H9 (cell line): ENCODE results near the gene TMEM35B. TPM values are rescaled to one million over a fixed set of nuclear protein-coding genes. Genes with fewer than 3 reads are reported as not detected.

Experiments used
- DNase-seq: peaks from one replicate; pipeline ENCODE4 v3.0.0-alpha.2; 2017
- H2AFZ ChIP-seq: one replicate; pipeline ENCODE4 v1.6.1; 2013; ENCODE audit warnings: mild to moderate bottlenecking, low read length, control low read depth, moderate library complexity
- H2AK5ac ChIP-seq: 2 replicates; pipeline ENCODE4 v1.6.1; 2013; ENCODE audit warnings: low read length, control low read depth, mixed read lengths; ENCODE audit not compliant: insufficient read length
- H2BK120ac ChIP-seq: one replicate; pipeline ENCODE4 v1.6.1; 2013; ENCODE audit warnings: low read depth, mild to moderate bottlenecking, low read length, control low read depth, inconsistent platforms; ENCODE audit not compliant: poor library complexity, severe bottlenecking
- H2BK12ac ChIP-seq: 2 replicates; pipeline ENCODE4 v1.6.1; 2013; ENCODE audit warnings: low read length, control low read depth, mixed read lengths, low read depth; ENCODE audit not compliant: insufficient read length
- H2BK15ac ChIP-seq: 2 replicates; pipeline ENCODE4 v1.6.1; 2013; ENCODE audit warnings: low read depth, low read length, control low read depth
- H2BK20ac ChIP-seq: one replicate; pipeline ENCODE4 v1.6.1; 2013; ENCODE audit warnings: low read depth, mild to moderate bottlenecking, low read length, control low read depth, inconsistent platforms; ENCODE audit not compliant: poor library complexity, severe bottlenecking
- H2BK5ac ChIP-seq: 2 replicates; pipeline ENCODE4 v1.6.1; 2013; ENCODE audit warnings: low read length, control low read depth, mixed read lengths; ENCODE audit not compliant: insufficient read length
- H3K14ac ChIP-seq: 2 replicates; pipeline ENCODE4 v1.6.1; 2013; ENCODE audit warnings: low read length, control low read depth; ENCODE audit not compliant: insufficient read depth
- H3K18ac ChIP-seq: 2 replicates; pipeline ENCODE4 v1.6.1; 2013; ENCODE audit warnings: low read depth, mild to moderate bottlenecking, mixed read lengths, low read length, control low read depth; ENCODE audit not compliant: insufficient read length
- H3K23ac ChIP-seq: 2 replicates; pipeline ENCODE4 v1.6.1; 2013; ENCODE audit warnings: low read length, control low read depth, mixed read lengths, low read depth; ENCODE audit not compliant: insufficient read length
- H3K23me2 ChIP-seq: 2 replicates; pipeline ENCODE4 v1.6.1; 2013; ENCODE audit warnings: low read depth, mild to moderate bottlenecking, mixed read lengths, low read length, control low read depth; ENCODE audit not compliant: insufficient read length, poor library complexity, severe bottlenecking
- H3K27ac ChIP-seq: 2 replicates; pipeline ENCODE4 v1.5.1; 2013; ENCODE audit warnings: low read length, control low read depth, mixed read lengths, low read depth; ENCODE audit not compliant: insufficient read length
- H3K27me3 ChIP-seq: 2 replicates; pipeline ENCODE4 v1.6.1; 2013; ENCODE audit warnings: low read length, control low read depth, inconsistent platforms; ENCODE audit not compliant: insufficient read depth
- H3K4ac ChIP-seq: 2 replicates; pipeline ENCODE4 v1.6.1; 2013; ENCODE audit warnings: low read depth, mild to moderate bottlenecking, control low read depth, inconsistent platforms, low read length, moderate library complexity
- H3K4me1 ChIP-seq: 2 replicates; pipeline ENCODE4 v1.6.1; 2013; ENCODE audit warnings: low read length, control low read depth, inconsistent platforms; ENCODE audit not compliant: insufficient read depth
- H3K4me2 ChIP-seq: 2 replicates; pipeline ENCODE4 v1.6.1; 2013; ENCODE audit warnings: low read length, control low read depth, mixed read lengths; ENCODE audit not compliant: insufficient read length, insufficient read depth
- H3K56ac ChIP-seq: 2 replicates; pipeline ENCODE4 v1.6.1; 2013; ENCODE audit warnings: low read depth, mild to moderate bottlenecking, mixed read lengths, low read length, control low read depth; ENCODE audit not compliant: insufficient read length
- H3K79me1 ChIP-seq: 2 replicates; pipeline ENCODE4 v1.6.1; 2013; ENCODE audit warnings: low read depth, mild to moderate bottlenecking, moderate library complexity, low read length, control low read depth, inconsistent platforms; ENCODE audit not compliant: insufficient read depth, poor library complexity, severe bottlenecking
- H3K79me2 ChIP-seq: 2 replicates; pipeline ENCODE4 v1.6.1; 2013; ENCODE audit warnings: low read length, control low read depth, inconsistent platforms; ENCODE audit not compliant: insufficient read depth
- H3K9ac ChIP-seq: 2 replicates; pipeline ENCODE4 v1.6.1; 2013; ENCODE audit warnings: low read length, control low read depth, mixed read lengths; ENCODE audit not compliant: insufficient read length; ENCODE audit errors: extremely low read depth
- H3K9me3 ChIP-seq: one replicate; pipeline ENCODE4 v1.6.1; 2013; ENCODE audit warnings: low read depth, low read length, inconsistent platforms; ENCODE audit not compliant: control insufficient read depth
- H3T11ph ChIP-seq: one replicate; pipeline ENCODE4 v1.6.1; 2013; ENCODE audit warnings: mild to moderate bottlenecking, low read length, control low read depth, inconsistent platforms
- H4K20me1 ChIP-seq: one replicate; pipeline ENCODE4 v1.6.1; 2013; ENCODE audit not compliant: control insufficient read depth, insufficient read length, insufficient read depth
- H4K5ac ChIP-seq: 2 replicates; pipeline ENCODE4 v1.6.1; 2013; ENCODE audit warnings: low read depth, mild to moderate bottlenecking, mixed read lengths, low read length, control low read depth; ENCODE audit not compliant: insufficient read length
- H4K8ac ChIP-seq: replicated peaks from 2 replicates; pipeline ENCODE4 v1.6.1; 2013; ENCODE audit warnings: low read length, control low read depth, mixed read lengths, low read depth; ENCODE audit not compliant: insufficient read length
- H4K91ac ChIP-seq: 2 replicates; pipeline ENCODE4 v1.6.1; 2013; ENCODE audit warnings: low read depth, mild to moderate bottlenecking, moderate library complexity, mixed read lengths, low read length, control low read depth; ENCODE audit not compliant: insufficient read length
- H3K27ac Mint-ChIP-seq, 3 experiments: 2 replicates in 2 of 3; 3 replicates in 1 of 3; pipeline ENCODE4 v1.8.0; 2020 to 2021; ENCODE audit warnings: mixed read lengths in 3 of 3, mild to moderate bottlenecking in 1 of 3, moderate library complexity in 1 of 3
- H3K27me3 Mint-ChIP-seq: 2 replicates; pipeline ENCODE4 v1.8.0; 2021; ENCODE audit warnings: low read depth, mild to moderate bottlenecking, moderate library complexity, mixed read lengths
- H3K36me3 Mint-ChIP-seq, 3 experiments: 2 replicates in 2 of 3; 3 replicates in 1 of 3; pipeline ENCODE4 v1.8.0; 2020 to 2021; ENCODE audit warnings: low read depth in 3 of 3, mixed read lengths in 3 of 3; ENCODE audit not compliant: insufficient read depth in 1 of 3
- H3K4me1 Mint-ChIP-seq, 2 experiments: 2 replicates each; pipeline ENCODE4 v1.8.0; 2020; ENCODE audit warnings: mixed read lengths in 2 of 2
- H3K4me3 Mint-ChIP-seq, 2 experiments: 2 replicates in 1 of 2; 3 replicates in 1 of 2; pipeline ENCODE4 v1.8.0; 2020 to 2021; ENCODE audit warnings: mild to moderate bottlenecking in 2 of 2, mixed read lengths in 2 of 2, moderate library complexity in 1 of 2
- H3K9me3 Mint-ChIP-seq, 2 experiments: 2 replicates in 1 of 2; 3 replicates in 1 of 2; pipeline ENCODE4 v1.8.0; 2020; ENCODE audit warnings: mild to moderate bottlenecking in 2 of 2, mixed read lengths in 2 of 2, moderate library complexity in 1 of 2
- CTCF ChIP-seq: fragments of 200-600 bp; sonication (generic); conservative IDR thresholded peaks from 3 replicates; pipeline ENCODE4 v1.8.0; 2021; ENCODE audit warnings: antibody characterized with exemption, mild to moderate bottlenecking
- WGBS: extraction: QIAGEN DNeasy Blood & Tissue Kit; methylation state at CpG from one replicate; pipeline ENCODE4 v1.1.7; 2013; ENCODE audit warnings: missing lambda C conversion rate, low lambda C conversion rate, mixed read lengths; ENCODE audit not compliant: insufficient read length; ENCODE audit errors: extremely low coverage; 5-methylcytosine and 5-hydroxymethylcytosine counted together
- total RNA-seq: library from RNA; stranded (reverse); gene quantifications from 2 replicates; pipeline ENCODE4 v1.2.1, GENCODE V29; 2021

The TMEM35B gene
- total RNA-seq, 1 experiment from 2014 or later, result 7.7 TPM

- H3K27ac Mint-ChIP-seq, result no peak overlapping the region
- H3K56ac ChIP-seq, result no peak overlapping the region
Observed at GRCh38 chr1:34982820-34983376, 2.2 kb downstream of the TMEM35B start.

More at GRCh38 chr1:34982820-34983376, 2.2 kb downstream of the TMEM35B start:
- H3K4me1 ChIP-seq, result 0 out of 2 replicates have a peak, but pooled peaks cover 3% of the 10 kb centered on the region
- DNase-seq, result no peak
- H3K4ac ChIP-seq, result no peak overlapping the region
- H4K8ac ChIP-seq, result no peak overlapping the region
- Mint-ChIP-seq H3K4me1 (peaks cover 11 to 12% of the 10 kb centered on the region in 2 experiments), H3K36me3 (no peaks in the 10 kb centered on the region; a peak in 1 of 7 replicates), H3K27me3 (no peaks in the 10 kb centered on the region), H3K9me3 (no peaks in the 10 kb centered on the region), H3K4me3 (no peak overlapping the region)
- no peaks in the 10 kb centered on the region for H4K20me1 ChIP-seq
- no peak overlapping the region for H3K18ac ChIP-seq
- H3K14ac ChIP-seq, result no peak overlapping the region
- no peak for TF ChIP-seq CTCF
- no peak overlapping the region for H3K9ac ChIP-seq
- no peaks in the 10 kb centered on the region for H3K79me2 ChIP-seq
- no peaks in the 10 kb centered on the region for H3K27me3 ChIP-seq
- no CpG with 5 or more reads among the region's 5 CpGs for WGBS
- H2BK5ac ChIP-seq, result no peak overlapping the region
- no peaks in the 10 kb centered on the region for H3K79me1 ChIP-seq
- H3T11ph ChIP-seq, result no peak overlapping the region
- H4K5ac ChIP-seq, result no peak overlapping the region
- no peak overlapping the region for H2BK120ac ChIP-seq
- H4K91ac ChIP-seq, result no peak overlapping the region
- no peak overlapping the region for H2BK20ac ChIP-seq
- H3K27ac ChIP-seq, result no peak overlapping the region
- no peaks in the 10 kb centered on the region for H3K9me3 ChIP-seq
- H2BK12ac ChIP-seq, result no peak overlapping the region
- no peak overlapping the region for H3K4me2 ChIP-seq
- H2AFZ ChIP-seq, result no peak overlapping the region
- H2BK15ac ChIP-seq, result no peak overlapping the region
- no peak overlapping the region for H3K23ac ChIP-seq
- H3K23me2 ChIP-seq, result peaks cover 4% of the 10 kb centered on the region
- H2AK5ac ChIP-seq, result no peak overlapping the region
